Posterior vena cava (tissue), 2 donors: ENCODE data around the gene TIMM21. TPM values are rescaled to one million over a fixed set of nuclear protein-coding genes. Genes with fewer than 3 reads are reported as not detected.

Experiments used
- DNase-seq: peaks from one replicate; pipeline ENCODE4 v3.0.0-alpha.2; 2020; ENCODE audit warnings: low spot score
- intact Hi-C, 2 donors: fragments of 100-400 bp; cut with DNase I; formaldehyde crosslinking; loops; one replicate each; pipeline versions ENCODE4 v1.14.1 to v1.14.2; 2022 to 2023
- long read RNA-seq, 2 donors: library from polyadenylated mRNA; unstranded; transcript quantifications; one replicate each; pipeline ENCODE4 v2.0.0, GENCODE V29; 2020 to 2021
- total RNA-seq, 2 donors: library from RNA; stranded (reverse); fragmentation: NEBNext Ultra II Directional; extraction: Animal tissue kit (Norgen Biotek cat#: 25700); gene quantifications; one replicate each; pipeline ENCODE4 v1.2.1, GENCODE V29; 2021
- donor health status: DM: yes; HTN: yes; CAD: no.
- donor health status: DM: yes; HTN: yes; CAD: no.

The TIMM21 gene, protein sequence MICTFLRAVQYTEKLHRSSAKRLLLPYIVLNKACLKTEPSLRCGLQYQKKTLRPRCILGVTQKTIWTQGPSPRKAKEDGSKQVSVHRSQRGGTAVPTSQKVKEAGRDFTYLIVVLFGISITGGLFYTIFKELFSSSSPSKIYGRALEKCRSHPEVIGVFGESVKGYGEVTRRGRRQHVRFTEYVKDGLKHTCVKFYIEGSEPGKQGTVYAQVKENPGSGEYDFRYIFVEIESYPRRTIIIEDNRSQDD
- total RNA-seq = 10 to 100 TPM; 22.8 to 31.3 TPM
- long read RNA-seq, donor 1, transcript TIMM21-201 (6 exons, 3,095 nt) = major isoform, 6 of 7 reads
- long read RNA-seq, donor 1, partial matches to known transcripts = 0 of 7 reads
- long read RNA-seq, donor 1, other reads (novel, unspliced or antisense) = 1 of 7 reads
- long read RNA-seq, donor 2, transcript TIMM21-201 (6 exons, 3,095 nt) = major isoform, 67 of 93 reads
- long read RNA-seq, donor 2, partial matches to known transcripts = 9 of 93 reads
- long read RNA-seq, donor 2, other reads (novel, unspliced or antisense) = 17 of 93 reads

GRCh38 chr18:74147779-74148542 lies at the start of gene TIMM21, which contains the start of gene FBXO15:
TSS of gene TIMM21 (plus strand) at chr18:74148523. CDS start at chr18:74148809, 286 bp downstream.
TSS of gene FBXO15 (minus strand) at chr18:74147834. CDS start at chr18:74147785, 49 bp downstream.
- DNase-seq = peak; percentile 99
- intact Hi-C loops = no loop called here

GRCh38 chr18:74108460-74108859 lies 39.9 kb upstream of the TIMM21 start:
- intact Hi-C loops = no loop called here
- DNase-seq = no peak

- intact Hi-C loops = no loop called here
- DNase-seq = no peak
Measured at GRCh38 chr18:74110149-74110548, 38.2 kb upstream of the TIMM21 start.

GRCh38 chr18:74110976-74111375 lies 37.3 kb upstream of the TIMM21 start:
- DNase-seq = no peak
- intact Hi-C loops = no loop called here

GRCh38 chr18:74113711-74114110 lies 34.6 kb upstream of the TIMM21 start:
- DNase-seq = no peak
- intact Hi-C loops = no loop called here

GRCh38 chr18:74114116-74114515 lies 34.2 kb upstream of the TIMM21 start:
- no peak for DNase-seq
- intact Hi-C loops = no loop called here

DNA sequence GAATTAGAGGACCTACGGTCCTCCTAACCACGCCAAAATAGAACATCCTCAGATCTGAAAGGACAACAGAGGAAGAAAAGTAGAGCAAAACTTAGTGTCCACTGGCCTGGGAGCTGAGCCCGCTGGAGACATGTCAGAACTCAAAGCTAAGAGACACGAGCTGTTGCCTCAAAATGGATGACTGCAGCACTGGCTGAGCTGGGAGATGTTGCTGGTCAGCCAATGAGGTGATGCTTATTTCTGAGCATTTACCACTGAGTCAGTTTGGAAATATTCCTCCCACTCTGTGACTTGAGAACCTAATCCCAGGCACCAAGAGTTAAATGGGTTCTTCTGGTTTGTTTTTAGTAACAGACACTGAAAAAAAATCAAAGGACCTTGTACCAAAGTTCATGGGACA lies 33.3 kb upstream of the TIMM21 start:
- DNase-seq = no peak
- intact Hi-C loops = no loop called here

GRCh38 chr18:74116633-74117554 lies 31.4 kb upstream of the TIMM21 start:
- intact Hi-C loops = no loop called here
- no peak for DNase-seq

- intact Hi-C loops = no loop called here
- no peak for DNase-seq
Measured at GRCh38 chr18:74123200-74123599, 25.1 kb upstream of the TIMM21 start.

GRCh38 chr18:74124642-74125041 lies 23.7 kb upstream of the TIMM21 start:
- no peak for DNase-seq
- intact Hi-C loops = no loop called here

DNA sequence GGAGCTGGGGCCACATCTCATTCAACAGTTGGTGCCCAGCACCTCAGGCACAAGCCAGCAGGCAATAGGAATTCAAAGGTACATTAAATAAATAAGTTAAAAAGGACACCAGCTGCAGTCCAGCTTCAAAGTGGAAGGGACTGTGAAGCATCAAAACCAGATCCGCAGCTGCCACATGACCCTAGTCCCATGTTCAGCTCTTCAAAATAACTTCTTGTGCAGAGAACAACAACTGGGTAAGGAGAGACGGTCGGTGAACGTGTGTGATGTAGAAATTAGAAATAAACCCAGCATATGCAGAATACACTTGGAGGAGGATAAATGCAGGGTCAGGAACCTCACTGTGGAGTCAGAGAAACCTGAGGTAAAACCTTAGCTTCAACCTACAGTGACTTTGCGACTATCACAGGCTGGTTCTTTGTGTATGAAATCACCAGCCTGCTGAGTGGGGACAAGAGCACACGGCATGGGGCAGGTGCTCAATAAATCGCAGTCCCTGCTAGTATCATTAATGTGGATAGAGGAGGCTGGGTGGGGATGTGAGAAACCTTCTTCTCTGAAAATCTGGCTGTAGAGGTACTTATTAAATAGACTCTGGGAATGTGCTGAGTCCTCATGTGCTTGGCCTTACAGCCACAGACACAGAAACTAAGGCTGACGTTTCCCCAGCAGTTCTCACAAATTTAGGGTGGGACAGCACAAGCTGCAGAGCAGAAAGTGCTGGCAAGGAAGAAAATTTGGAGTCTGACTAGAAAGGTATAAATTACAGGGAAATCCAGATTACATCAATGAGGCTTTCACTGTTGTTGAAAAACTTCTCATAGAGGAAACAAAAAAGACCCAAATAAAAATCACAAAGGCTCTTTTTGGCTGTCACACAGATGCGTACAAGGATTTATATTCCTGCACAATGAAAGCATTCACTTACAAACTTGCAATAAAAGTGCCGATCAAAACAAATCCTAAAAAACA lies 21.4 kb upstream of the TIMM21 start:
- no peak for DNase-seq
- intact Hi-C loops = no loop called here

DNA sequence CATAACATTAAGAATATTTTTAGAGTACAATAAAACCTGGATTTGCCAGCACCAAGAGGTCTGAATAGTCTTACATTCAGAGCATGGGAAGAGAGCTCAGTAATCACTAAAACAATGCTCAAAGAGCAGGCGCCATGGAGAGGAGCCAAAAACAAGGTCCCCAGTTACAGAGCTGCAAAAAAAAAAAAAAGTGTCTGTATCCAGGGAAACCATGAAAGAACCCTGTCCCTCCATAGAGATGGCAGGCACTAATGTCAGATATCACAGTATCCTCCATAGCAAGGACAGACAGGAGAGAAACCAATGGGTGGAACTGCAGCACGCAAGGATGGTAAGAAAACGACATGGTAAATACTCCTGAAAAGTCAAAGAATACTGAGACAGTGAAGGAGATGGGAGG lies 20.2 kb upstream of the TIMM21 start:
- intact Hi-C loops = no loop called here
- no peak for DNase-seq

DNA sequence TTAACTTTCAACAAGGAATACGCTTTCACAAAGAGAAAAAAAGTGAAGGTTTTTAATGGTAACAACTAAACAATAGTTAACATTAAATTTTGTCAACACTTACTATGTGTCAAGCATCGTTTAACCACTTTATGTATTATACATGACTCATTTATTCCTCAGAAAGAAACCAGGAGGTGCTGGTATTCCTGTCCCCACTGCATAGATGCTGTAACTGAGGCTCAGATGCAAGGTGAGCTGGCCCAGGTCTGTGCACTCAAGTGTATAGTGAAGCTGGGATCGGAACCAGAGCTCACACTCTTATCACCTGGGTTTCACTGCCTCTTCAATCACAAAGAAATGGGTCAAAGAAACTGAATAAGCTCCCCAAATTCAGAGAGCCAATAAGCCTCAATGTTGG lies 17.2 kb upstream of the TIMM21 start:
- no peak for DNase-seq
- intact Hi-C loops = no loop called here

DNA sequence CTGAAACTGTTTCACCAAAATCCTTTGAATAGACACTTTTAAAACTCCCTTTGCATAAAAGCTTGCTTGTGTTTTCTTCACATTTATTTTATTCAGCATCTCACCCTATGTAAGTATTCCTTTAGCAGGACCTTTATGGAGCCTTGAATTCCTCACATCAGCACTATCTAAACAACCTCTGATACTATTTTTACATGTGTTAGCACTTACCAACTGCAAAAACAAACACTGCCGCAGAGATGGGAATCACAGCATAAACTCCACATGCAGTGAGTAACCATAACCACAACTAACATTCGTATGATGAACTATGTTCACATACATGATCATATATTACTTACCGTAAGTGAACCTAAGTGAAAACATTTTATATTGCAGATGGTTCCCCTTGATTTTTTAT lies 16.1 kb upstream of the TIMM21 start:
- intact Hi-C loops = no loop called here
- DNase-seq = no peak

GRCh38 chr18:74137920-74138538 lies 10.3 kb upstream of the TIMM21 start:
- intact Hi-C loops = no loop called here
- no peak for DNase-seq

DNA sequence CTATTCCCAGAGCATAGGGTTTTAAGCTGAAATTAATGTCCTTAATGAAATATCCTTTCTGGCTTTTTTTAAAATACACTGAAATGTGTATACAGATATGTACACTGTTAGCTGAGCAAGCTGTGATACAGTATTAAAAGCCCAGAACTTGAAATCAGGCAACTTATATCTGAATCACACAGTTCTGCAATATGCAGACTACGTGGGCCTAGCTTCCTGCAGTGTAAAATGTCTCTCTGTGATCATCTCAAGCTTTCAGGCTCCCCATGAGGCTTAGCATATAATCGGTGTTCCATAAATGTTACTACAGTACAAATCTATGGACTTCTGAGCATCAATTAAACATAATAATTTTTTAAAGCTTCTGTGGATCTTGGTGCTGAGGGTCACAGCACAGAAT lies 8.9 kb upstream of the TIMM21 start:
- intact Hi-C loops = no loop called here

GRCh38 chr18:74139888-74140287 lies 8.4 kb upstream of the TIMM21 start:
- intact Hi-C loops = no loop called here
- DNase-seq = no peak

More for the DNA sequence above, 8.9 kb upstream of the TIMM21 start:
- no peak for DNase-seq

DNA sequence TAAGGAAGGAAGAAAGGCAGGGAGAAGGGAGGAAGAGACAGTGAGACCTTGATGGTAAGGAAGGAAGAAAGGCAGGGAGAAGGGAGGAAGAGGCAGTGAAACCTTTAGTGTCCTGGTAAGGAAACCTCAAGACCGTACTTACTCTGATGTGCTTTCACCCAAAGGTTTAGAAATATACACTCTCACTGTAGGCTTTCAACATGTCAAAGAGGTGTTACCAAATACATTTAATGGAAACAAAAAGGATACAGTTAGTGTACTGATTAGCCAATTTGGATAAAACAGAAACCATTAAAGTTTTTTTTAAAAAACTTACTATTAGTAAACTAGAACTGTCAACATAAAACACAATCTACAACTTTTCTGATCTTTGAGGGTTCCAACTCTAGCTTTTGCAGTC lies 7.7 kb upstream of the TIMM21 start:
- DNase-seq = no peak
- intact Hi-C loops = no loop called here
